ENCODE data around the gene TRIM41.

Gene TRIM41

GRCh38 chr5:181200816-181201215 lies 22.3 kb upstream of the TRIM41 start:
- Histone ChIP-seq H3K36me3 (ENCODE audit: insufficient read depth, insufficient read length, low read length) (no peaks in the 10 kb centered on the region), H3K4me3 (ENCODE audit: insufficient read length, low read depth) (no peak overlapping the region), H3K4me1 (ENCODE audit: insufficient read depth, insufficient read length) (peaks cover 16% of the 10 kb centered on the region), H3K9me3 (ENCODE audit: insufficient read depth, low read length) (no peaks in the 10 kb centered on the region), H3K9ac (ENCODE audit: insufficient read length, low read depth) (no peak overlapping the region), H3K27me3 (ENCODE audit: insufficient read depth, insufficient read length) (peaks cover 37% of the 10 kb centered on the region)
- TF ChIP-seq ZNF274 (IDR thresholded peaks at IDR 0.05; ENCODE audit: low read depth, low read length), result no peak
- TF ChIP-seq SUZ12 (IDR thresholded peaks at IDR 0.05; ENCODE audit: extremely low read depth, insufficient read depth, insufficient read length), result no peak
- TF ChIP-seq YY1 (IDR thresholded peaks at IDR 0.05; ENCODE audit: insufficient read depth, insufficient read length), result no peak
- no peak for DNase-seq (ENCODE audit: low read depth, low spot score)

GRCh38 chr5:181203093-181203711 lies 19.9 kb upstream of the TRIM41 start:
- H3K27me3 ChIP-seq (ENCODE audit: insufficient read depth, insufficient read length), result peaks cover 45% of the 10 kb centered on the region
- H3K4me3 ChIP-seq (ENCODE audit: insufficient read length, low read depth), result no peak overlapping the region
- H3K9ac ChIP-seq (ENCODE audit: insufficient read length, low read depth), result no peak overlapping the region
- TF ChIP-seq YY1 (IDR thresholded peaks at IDR 0.05; ENCODE audit: insufficient read depth, insufficient read length), result no peak
- no peak for TF ChIP-seq SUZ12 (IDR thresholded peaks at IDR 0.05; ENCODE audit: extremely low read depth, insufficient read depth, insufficient read length)
- no peak for TF ChIP-seq ZNF274 (IDR thresholded peaks at IDR 0.05; ENCODE audit: low read depth, low read length)
- DNase-seq (ENCODE audit: low read depth, low spot score), result no peak
- H3K9me3 ChIP-seq (ENCODE audit: insufficient read depth, low read length), result no peaks in the 10 kb centered on the region
- H3K4me1 ChIP-seq (ENCODE audit: insufficient read depth, insufficient read length), result peaks cover 9% of the 10 kb centered on the region
- no peaks in the 10 kb centered on the region for H3K36me3 ChIP-seq (ENCODE audit: insufficient read depth, insufficient read length, low read length)

- H3K9ac ChIP-seq (ENCODE audit: insufficient read length, low read depth), result no peak overlapping the region
- peak overlapping the region; percentile 83 for H3K4me3 ChIP-seq (ENCODE audit: insufficient read length, low read depth)
- no peak for DNase-seq (ENCODE audit: low read depth, low spot score)
- peaks cover 5% of the 10 kb centered on the region for H3K4me1 ChIP-seq (ENCODE audit: insufficient read depth, insufficient read length)
- peaks cover 45% of the 10 kb centered on the region for H3K27me3 ChIP-seq (ENCODE audit: insufficient read depth, insufficient read length)
- H3K9me3 ChIP-seq (ENCODE audit: insufficient read depth, low read length), result no peaks in the 10 kb centered on the region
- no peaks in the 10 kb centered on the region for H3K36me3 ChIP-seq (ENCODE audit: insufficient read depth, insufficient read length, low read length)
- no peak for TF ChIP-seq SUZ12 (IDR thresholded peaks at IDR 0.05; ENCODE audit: extremely low read depth, insufficient read depth, insufficient read length)
- TF ChIP-seq ZNF274 (IDR thresholded peaks at IDR 0.05; ENCODE audit: low read depth, low read length), result no peak
- no peak for TF ChIP-seq YY1 (IDR thresholded peaks at IDR 0.05; ENCODE audit: insufficient read depth, insufficient read length)
Observed at GRCh38 chr5:181203777-181204112, 19.3 kb upstream of the TRIM41 start.

GRCh38 chr5:181204113-181204825 lies 18.8 kb upstream of the TRIM41 start:
- H3K9me3 ChIP-seq (ENCODE audit: insufficient read depth, low read length), result no peaks in the 10 kb centered on the region
- peak overlapping the region; percentile 61 for H3K9ac ChIP-seq (ENCODE audit: insufficient read length, low read depth)
- H3K4me3 ChIP-seq (ENCODE audit: insufficient read length, low read depth), result peak overlapping the region; percentile 83
- peaks cover 5% of the 10 kb centered on the region for H3K4me1 ChIP-seq (ENCODE audit: insufficient read depth, insufficient read length)
- no peaks in the 10 kb centered on the region for H3K36me3 ChIP-seq (ENCODE audit: insufficient read depth, insufficient read length, low read length)
- peaks cover 45% of the 10 kb centered on the region for H3K27me3 ChIP-seq (ENCODE audit: insufficient read depth, insufficient read length)
- no peak for TF ChIP-seq YY1 (IDR thresholded peaks at IDR 0.05; ENCODE audit: insufficient read depth, insufficient read length)
- TF ChIP-seq SUZ12 (IDR thresholded peaks at IDR 0.05; ENCODE audit: extremely low read depth, insufficient read depth, insufficient read length), result no peak
- no peak for TF ChIP-seq ZNF274 (IDR thresholded peaks at IDR 0.05; ENCODE audit: low read depth, low read length)
- DNase-seq (ENCODE audit: low read depth, low spot score), result no peak

- TF ChIP-seq ZNF274 (IDR thresholded peaks at IDR 0.05; ENCODE audit: low read depth, low read length), result no peak
- TF ChIP-seq SUZ12 (IDR thresholded peaks at IDR 0.05; ENCODE audit: extremely low read depth, insufficient read depth, insufficient read length), result peak; percentile 48
- Histone ChIP-seq H3K36me3 (ENCODE audit: insufficient read depth, insufficient read length, low read length) (no peaks in the 10 kb centered on the region), H3K4me3 (ENCODE audit: insufficient read length, low read depth) (peak within 1 kb of the TSS; percentile 83), H3K4me1 (ENCODE audit: insufficient read depth, insufficient read length) (no peaks in the 10 kb centered on the region), H3K9me3 (ENCODE audit: insufficient read depth, low read length) (no peaks in the 10 kb centered on the region), H3K27me3 (ENCODE audit: insufficient read depth, insufficient read length) (peaks cover 44% of the 10 kb centered on the region), H3K9ac (ENCODE audit: insufficient read length, low read depth) (peak within 1 kb of the TSS; percentile 64)
- no peak for DNase-seq (ENCODE audit: low read depth, low spot score)
Observed at GRCh38 chr5:181204826-181205760, 18.0 kb upstream of the TRIM41 start, which contains the start of gene TRIM7. TSS of gene TRIM7 (minus strand) at chr5:181205196. CDS start at chr5:181205110, 86 bp downstream.

GRCh38 chr5:181205761-181206649 lies 17.1 kb upstream of the TRIM41 start:
- no peak for DNase-seq (ENCODE audit: low read depth, low spot score)
- H3K9ac ChIP-seq (ENCODE audit: insufficient read length, low read depth), result peak overlapping the region; percentile 64
- H3K27me3 ChIP-seq (ENCODE audit: insufficient read depth, insufficient read length), result peaks cover 42% of the 10 kb centered on the region
- no peaks in the 10 kb centered on the region for H3K4me1 ChIP-seq (ENCODE audit: insufficient read depth, insufficient read length)
- no peaks in the 10 kb centered on the region for H3K36me3 ChIP-seq (ENCODE audit: insufficient read depth, insufficient read length, low read length)
- H3K9me3 ChIP-seq (ENCODE audit: insufficient read depth, low read length), result no peaks in the 10 kb centered on the region
- peak overlapping the region; percentile 83 for H3K4me3 ChIP-seq (ENCODE audit: insufficient read length, low read depth)
- TF ChIP-seq YY1 (IDR thresholded peaks at IDR 0.05; ENCODE audit: insufficient read depth, insufficient read length), result no peak
- TF ChIP-seq ZNF274 (IDR thresholded peaks at IDR 0.05; ENCODE audit: low read depth, low read length), result no peak
- TF ChIP-seq SUZ12 (IDR thresholded peaks at IDR 0.05; ENCODE audit: extremely low read depth, insufficient read depth, insufficient read length), result no peak
